ENCODE results near the gene PRKN. TPM values are rescaled to one million over a fixed set of nuclear protein-coding genes. Genes with fewer than 3 reads are reported as not detected.
A peak's percentile ranks its signal among the peaks of the same experiment; 100 is the strongest.

The PRKN gene
- total RNA-seq, 1 donor from 2014 or later: 25.5 TPM

DNA sequence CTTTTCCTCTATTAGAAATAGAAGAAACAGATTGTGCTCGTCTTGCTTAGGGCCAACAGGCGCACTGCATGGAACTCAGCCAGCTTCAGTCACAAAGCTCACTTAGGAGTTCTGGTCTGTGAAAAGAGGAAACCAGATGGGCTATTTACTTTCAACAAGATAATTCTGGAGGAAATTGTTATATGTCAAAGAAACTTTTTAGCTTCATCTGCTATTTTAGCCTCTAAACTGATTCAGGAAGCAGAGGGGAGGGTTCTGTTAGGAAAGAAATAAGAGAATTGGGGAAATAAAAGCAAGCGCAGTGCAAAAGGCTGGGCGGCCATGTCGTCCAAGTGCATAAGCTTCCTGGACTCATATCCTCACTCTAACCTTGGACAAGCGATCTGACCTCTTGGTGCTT is 21.3 kb downstream of the PRKN start:
- peak; percentile 84 for DNase-seq
- H3K4me1 ChIP-seq: peaks cover 35% of the 10 kb centered on the region
- TF ChIP-seq, protein P1, sequence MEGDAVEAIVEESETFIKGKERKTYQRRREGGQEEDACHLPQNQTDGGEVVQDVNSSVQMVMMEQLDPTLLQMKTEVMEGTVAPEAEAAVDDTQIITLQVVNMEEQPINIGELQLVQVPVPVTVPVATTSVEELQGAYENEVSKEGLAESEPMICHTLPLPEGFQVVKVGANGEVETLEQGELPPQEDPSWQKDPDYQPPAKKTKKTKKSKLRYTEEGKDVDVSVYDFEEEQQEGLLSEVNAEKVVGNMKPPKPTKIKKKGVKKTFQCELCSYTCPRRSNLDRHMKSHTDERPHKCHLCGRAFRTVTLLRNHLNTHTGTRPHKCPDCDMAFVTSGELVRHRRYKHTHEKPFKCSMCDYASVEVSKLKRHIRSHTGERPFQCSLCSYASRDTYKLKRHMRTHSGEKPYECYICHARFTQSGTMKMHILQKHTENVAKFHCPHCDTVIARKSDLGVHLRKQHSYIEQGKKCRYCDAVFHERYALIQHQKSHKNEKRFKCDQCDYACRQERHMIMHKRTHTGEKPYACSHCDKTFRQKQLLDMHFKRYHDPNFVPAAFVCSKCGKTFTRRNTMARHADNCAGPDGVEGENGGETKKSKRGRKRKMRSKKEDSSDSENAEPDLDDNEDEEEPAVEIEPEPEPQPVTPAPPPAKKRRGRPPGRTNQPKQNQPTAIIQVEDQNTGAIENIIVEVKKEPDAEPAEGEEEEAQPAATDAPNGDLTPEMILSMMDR (IDR thresholded peaks at IDR 0.05; ENCODE audit: borderline replicate concordance): no peak
- intact Hi-C loops (cut with micrococcal nuclease): no loop called here
- H3K27ac ChIP-seq (replicated peaks): peak overlapping the region; percentile 85
- peak overlapping the region; percentile 47 for H3K4me3 ChIP-seq
- no peaks in the 10 kb centered on the region for H3K9me3 ChIP-seq (replicated peaks)
- H3K27me3 ChIP-seq (ENCODE audit: low read depth): no peaks in the 10 kb centered on the region
- no peaks in the 10 kb centered on the region for H3K36me3 ChIP-seq

DNA sequence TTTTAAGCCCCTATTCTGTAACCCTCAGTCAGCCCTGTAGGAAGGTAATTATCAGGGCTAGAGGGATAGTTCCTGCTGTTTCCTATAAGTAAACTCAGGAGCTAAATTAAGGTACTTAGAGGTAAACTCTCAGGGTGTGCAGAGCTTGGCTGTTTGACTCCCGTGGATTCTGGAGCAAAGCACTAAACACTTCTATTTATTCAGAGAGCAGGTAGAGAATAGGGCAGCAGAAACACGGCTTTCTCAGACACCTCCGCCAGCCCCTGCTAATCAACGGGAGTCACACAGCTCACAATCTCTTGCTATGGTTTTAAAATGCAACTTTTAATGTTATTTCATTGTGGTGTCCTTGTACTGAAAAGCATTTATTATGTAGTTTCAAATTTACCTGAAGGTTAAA is 21.8 kb downstream of the PRKN start:
- intact Hi-C loops (cut with micrococcal nuclease): no loop called here
- Histone ChIP-seq H3K4me1 (peaks cover 34% of the 10 kb centered on the region), H3K27me3 (ENCODE audit: low read depth) (no peaks in the 10 kb centered on the region), H3K4me3 (peak overlapping the region; percentile 47), H3K36me3 (no peaks in the 10 kb centered on the region), H3K27ac (replicated peaks) (peak overlapping the region; percentile 85), H3K9me3 (replicated peaks) (no peaks in the 10 kb centered on the region)
- DNase-seq: no peak
- TF ChIP-seq, protein P1 (IDR thresholded peaks at IDR 0.05; ENCODE audit: borderline replicate concordance): no peak

DNA sequence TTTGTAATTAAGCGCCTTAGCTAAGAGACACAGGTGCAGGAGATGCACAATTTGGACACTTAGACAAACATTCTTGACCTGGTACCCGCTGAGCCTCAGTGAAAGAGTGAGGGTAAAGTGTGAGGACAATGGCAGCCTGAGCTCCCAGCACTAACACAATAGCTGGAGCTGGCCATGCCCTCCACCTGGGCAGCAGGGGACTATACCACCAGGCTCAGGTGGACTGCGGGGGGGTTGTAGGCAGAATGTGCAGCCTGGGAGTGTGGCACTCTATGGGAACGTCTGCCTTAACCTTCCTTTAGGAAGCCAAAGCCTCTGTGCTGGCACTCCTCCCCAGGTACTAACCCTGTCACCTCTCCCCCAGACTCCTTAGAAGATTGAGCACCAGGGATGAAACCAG is 23.6 kb downstream of the PRKN start:
- no peak overlapping the region for H3K27ac ChIP-seq (replicated peaks)
- peaks cover 31% of the 10 kb centered on the region for H3K4me1 ChIP-seq
- H3K4me3 ChIP-seq: no peak overlapping the region
- no peaks in the 10 kb centered on the region for H3K27me3 ChIP-seq (ENCODE audit: low read depth)
- H3K9me3 ChIP-seq (replicated peaks): no peaks in the 10 kb centered on the region
- intact Hi-C loops (cut with micrococcal nuclease): no loop called here
- H3K36me3 ChIP-seq: no peaks in the 10 kb centered on the region
- TF ChIP-seq, protein P1 (IDR thresholded peaks at IDR 0.05; ENCODE audit: borderline replicate concordance): no peak
- no peak for DNase-seq

DNA sequence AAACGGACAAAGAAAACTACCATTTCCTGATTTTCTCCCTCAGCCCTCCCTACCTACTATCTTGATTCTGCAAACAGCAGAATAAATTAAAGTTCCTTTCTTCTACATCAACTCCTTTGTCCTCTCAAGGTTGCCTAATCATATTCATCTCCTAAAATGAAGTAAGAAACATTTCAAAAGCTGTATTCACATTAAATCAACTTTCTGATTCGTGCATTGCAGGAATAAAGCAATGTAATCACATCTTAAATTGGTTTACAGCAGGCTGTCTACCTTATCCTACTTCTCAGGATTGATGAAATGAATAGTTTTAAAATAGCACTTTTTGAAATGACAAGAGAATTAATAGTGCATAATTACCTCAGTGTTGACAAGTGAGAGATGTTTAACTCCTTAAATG is 25.1 kb downstream of the PRKN start:
- no peak overlapping the region for H3K27ac ChIP-seq (replicated peaks)
- no peaks in the 10 kb centered on the region for H3K36me3 ChIP-seq
- peaks cover 37% of the 10 kb centered on the region for H3K4me1 ChIP-seq
- no peak overlapping the region for H3K4me3 ChIP-seq
- no peak for DNase-seq
- H3K9me3 ChIP-seq (replicated peaks): no peaks in the 10 kb centered on the region
- TF ChIP-seq, protein P1 (IDR thresholded peaks at IDR 0.05; ENCODE audit: borderline replicate concordance): no peak
- H3K27me3 ChIP-seq (ENCODE audit: low read depth): no peaks in the 10 kb centered on the region
- intact Hi-C loops (cut with micrococcal nuclease): no loop called here

DNA sequence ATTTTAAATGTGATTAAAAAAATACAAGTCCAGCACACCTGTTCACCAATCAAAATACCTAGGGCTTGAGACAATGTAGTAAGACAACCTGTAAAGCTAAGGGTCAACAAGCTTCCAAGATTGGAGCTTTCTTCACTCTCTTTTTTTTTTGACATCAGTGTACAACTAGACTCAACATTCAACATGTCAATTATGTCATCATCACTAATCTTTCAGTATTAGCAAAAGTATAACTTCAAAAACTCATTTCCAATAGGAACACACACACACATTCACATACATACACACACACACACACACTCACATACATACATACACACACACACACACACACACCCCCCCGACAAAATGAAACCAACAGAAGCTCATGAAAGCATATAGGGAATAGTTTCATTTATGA is 26.0 kb downstream of the PRKN start:
- intact Hi-C loops (cut with micrococcal nuclease): no loop called here
- peaks cover 28% of the 10 kb centered on the region for H3K4me1 ChIP-seq
- no peak for DNase-seq
- no peak overlapping the region for H3K4me3 ChIP-seq
- H3K27ac ChIP-seq (replicated peaks): no peak overlapping the region
- H3K27me3 ChIP-seq (ENCODE audit: low read depth): no peaks in the 10 kb centered on the region
- H3K9me3 ChIP-seq (replicated peaks): no peaks in the 10 kb centered on the region
- no peaks in the 10 kb centered on the region for H3K36me3 ChIP-seq
- TF ChIP-seq, protein P1 (IDR thresholded peaks at IDR 0.05; ENCODE audit: borderline replicate concordance): no peak

DNA sequence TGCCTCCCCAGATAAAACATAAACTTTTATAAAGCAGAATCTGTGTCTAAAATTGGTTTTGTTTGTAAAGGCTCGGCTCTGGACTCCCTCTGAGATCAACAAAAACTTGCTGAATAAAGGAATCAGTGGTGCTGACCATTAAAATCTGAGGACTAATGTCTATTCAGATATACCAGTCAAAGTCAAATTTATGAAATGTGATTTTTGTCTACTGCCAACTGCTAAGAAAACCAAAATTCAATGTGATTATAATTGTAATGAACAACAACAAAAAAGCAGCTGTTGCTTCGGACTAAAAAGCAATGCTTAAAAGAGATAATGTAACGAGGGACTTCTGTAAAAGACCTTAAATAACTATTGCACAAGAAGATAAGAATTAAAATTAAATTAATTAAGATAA is 26.6 kb downstream of the PRKN start:
- Histone ChIP-seq H3K4me1 (peaks cover 22% of the 10 kb centered on the region), H3K4me3 (no peak overlapping the region), H3K9me3 (replicated peaks) (no peaks in the 10 kb centered on the region), H3K27me3 (ENCODE audit: low read depth) (no peaks in the 10 kb centered on the region), H3K36me3 (no peaks in the 10 kb centered on the region), H3K27ac (replicated peaks) (no peak overlapping the region)
- no peak for DNase-seq
- TF ChIP-seq, protein P1 (IDR thresholded peaks at IDR 0.05; ENCODE audit: borderline replicate concordance): no peak
- intact Hi-C loops (cut with micrococcal nuclease): no loop called here
